ENCODE data around the gene SRCAP. TPM values are rescaled to one million over a fixed set of nuclear protein-coding genes. Genes with fewer than 3 reads are reported as not detected.

SRCAP gene
- total RNA-seq, 1 experiment from 2014 or later, result 58.5 TPM

DNA sequence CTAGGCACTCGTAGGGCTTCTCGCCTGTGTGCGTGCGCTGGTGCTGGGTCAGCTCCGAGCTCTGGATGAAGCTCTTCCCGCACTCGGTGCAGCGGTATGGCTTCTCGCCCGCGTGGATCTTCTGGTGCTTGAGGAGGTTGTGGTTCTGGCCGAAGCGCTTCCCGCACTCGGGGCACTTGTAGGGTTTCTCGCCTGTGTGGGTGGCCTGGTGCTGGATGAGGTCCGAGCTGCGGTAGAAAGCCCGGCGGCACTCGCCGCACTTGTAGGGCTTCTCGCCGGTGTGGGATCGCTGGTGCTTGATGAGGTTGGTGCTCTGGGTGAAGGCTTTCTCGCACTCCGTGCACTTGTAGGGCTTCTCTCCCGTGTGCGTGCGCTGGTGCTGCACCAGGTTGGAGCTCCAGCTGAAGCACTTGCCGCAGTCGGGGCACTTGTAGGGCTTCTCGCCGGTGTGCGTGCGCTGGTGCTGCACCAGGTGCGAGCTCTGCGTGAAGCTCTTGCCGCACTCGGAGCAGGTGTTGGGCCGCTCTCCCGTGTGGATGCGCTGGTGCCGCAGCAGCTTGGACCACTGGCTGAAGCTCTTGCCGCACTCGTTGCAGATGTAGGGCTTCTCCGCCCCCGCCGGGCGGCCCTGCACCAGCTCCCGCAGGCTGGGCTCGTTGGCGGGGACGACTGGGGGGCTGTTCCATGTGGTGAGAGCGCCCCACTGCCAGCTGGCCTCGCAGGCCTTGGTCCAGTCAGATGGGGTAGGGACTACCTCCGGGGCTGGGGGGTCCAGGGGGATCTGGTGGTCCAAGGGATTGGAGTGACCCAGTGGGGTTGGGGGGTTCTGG lies 84.5 kb downstream of the SRCAP start:
- H3K4me1 Mint-ChIP-seq, result peaks cover 24% of the 10 kb centered on the region
- ATAC-seq (no peak), DNase-seq (ENCODE audit: low spot score) (no peak)
- ChIA-PET CTCF (interaction anchor here (1.4 to 2.8 kb wide), 2 partner anchors 22 to 31 kb away, joined by 7 to 13 read pairs; no protein-coding TSS in a partner anchor), POLR2A (interaction anchor here (1.4 to 1.8 kb wide), 2 partner anchors 22 to 24 kb away, joined by 7 to 9 read pairs; no protein-coding TSS in a partner anchor)
- no peaks in the 10 kb centered on the region; the same call in 1 of the 2 replicates for H3K27me3 Mint-ChIP-seq (ENCODE audit: low read depth)
- TF ChIP-seq, protein P1, sequence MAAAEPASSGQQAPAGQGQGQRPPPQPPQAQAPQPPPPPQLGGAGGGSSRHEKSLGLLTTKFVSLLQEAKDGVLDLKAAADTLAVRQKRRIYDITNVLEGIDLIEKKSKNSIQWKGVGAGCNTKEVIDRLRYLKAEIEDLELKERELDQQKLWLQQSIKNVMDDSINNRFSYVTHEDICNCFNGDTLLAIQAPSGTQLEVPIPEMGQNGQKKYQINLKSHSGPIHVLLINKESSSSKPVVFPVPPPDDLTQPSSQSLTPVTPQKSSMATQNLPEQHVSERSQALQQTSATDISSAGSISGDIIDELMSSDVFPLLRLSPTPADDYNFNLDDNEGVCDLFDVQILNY (CRISPR knock-in tag; IDR thresholded peaks at IDR 0.05), result no peak
- TF ChIP-seq, protein P2, sequence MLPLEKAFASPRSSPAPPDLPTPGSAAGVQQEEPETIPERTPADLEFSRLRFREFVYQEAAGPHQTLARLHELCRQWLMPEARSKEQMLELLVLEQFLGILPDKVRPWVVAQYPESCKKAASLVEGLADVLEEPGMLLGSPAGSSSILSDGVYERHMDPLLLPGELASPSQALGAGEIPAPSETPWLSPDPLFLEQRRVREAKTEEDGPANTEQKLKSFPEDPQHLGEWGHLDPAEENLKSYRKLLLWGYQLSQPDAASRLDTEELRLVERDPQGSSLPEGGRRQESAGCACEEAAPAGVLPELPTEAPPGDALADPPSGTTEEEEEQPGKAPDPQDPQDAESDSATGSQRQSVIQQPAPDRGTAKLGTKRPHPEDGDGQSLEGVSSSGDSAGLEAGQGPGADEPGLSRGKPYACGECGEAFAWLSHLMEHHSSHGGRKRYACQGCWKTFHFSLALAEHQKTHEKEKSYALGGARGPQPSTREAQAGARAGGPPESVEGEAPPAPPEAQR (CRISPR knock-in tag; IDR thresholded peaks at IDR 0.05), result no peak
- TF ChIP-seq ZNF219 (CRISPR knock-in tag; IDR thresholded peaks at IDR 0.05; ENCODE audit: borderline replicate concordance) (no peak), IRF2 (CRISPR knock-in tag; IDR thresholded peaks at IDR 0.05; ENCODE audit: borderline replicate concordance, low read depth) (no peak), GABPB1 (CRISPR knock-in tag; IDR thresholded peaks at IDR 0.05) (no peak), JUN (CRISPR knock-in tag; IDR thresholded peaks at IDR 0.05) (no peak), ZNF121 (CRISPR knock-in tag; IDR thresholded peaks at IDR 0.05) (no peak), MXD4 (CRISPR knock-in tag; IDR thresholded peaks at IDR 0.05; ENCODE audit: borderline replicate concordance) (no peak), SMAD3 (CRISPR knock-in tag; IDR thresholded peaks at IDR 0.05; ENCODE audit: borderline replicate concordance) (no peak)
- TF ChIP-seq, protein P3, sequence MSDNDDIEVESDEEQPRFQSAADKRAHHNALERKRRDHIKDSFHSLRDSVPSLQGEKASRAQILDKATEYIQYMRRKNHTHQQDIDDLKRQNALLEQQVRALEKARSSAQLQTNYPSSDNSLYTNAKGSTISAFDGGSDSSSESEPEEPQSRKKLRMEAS (CRISPR knock-in tag; IDR thresholded peaks at IDR 0.05), result no peak
- TF ChIP-seq, protein P4, sequence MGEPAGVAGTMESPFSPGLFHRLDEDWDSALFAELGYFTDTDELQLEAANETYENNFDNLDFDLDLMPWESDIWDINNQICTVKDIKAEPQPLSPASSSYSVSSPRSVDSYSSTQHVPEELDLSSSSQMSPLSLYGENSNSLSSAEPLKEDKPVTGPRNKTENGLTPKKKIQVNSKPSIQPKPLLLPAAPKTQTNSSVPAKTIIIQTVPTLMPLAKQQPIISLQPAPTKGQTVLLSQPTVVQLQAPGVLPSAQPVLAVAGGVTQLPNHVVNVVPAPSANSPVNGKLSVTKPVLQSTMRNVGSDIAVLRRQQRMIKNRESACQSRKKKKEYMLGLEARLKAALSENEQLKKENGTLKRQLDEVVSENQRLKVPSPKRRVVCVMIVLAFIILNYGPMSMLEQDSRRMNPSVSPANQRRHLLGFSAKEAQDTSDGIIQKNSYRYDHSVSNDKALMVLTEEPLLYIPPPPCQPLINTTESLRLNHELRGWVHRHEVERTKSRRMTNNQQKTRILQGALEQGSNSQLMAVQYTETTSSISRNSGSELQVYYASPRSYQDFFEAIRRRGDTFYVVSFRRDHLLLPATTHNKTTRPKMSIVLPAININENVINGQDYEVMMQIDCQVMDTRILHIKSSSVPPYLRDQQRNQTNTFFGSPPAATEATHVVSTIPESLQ (CRISPR knock-in tag; IDR thresholded peaks at IDR 0.05), result no peak
- TF ChIP-seq, protein P5, sequence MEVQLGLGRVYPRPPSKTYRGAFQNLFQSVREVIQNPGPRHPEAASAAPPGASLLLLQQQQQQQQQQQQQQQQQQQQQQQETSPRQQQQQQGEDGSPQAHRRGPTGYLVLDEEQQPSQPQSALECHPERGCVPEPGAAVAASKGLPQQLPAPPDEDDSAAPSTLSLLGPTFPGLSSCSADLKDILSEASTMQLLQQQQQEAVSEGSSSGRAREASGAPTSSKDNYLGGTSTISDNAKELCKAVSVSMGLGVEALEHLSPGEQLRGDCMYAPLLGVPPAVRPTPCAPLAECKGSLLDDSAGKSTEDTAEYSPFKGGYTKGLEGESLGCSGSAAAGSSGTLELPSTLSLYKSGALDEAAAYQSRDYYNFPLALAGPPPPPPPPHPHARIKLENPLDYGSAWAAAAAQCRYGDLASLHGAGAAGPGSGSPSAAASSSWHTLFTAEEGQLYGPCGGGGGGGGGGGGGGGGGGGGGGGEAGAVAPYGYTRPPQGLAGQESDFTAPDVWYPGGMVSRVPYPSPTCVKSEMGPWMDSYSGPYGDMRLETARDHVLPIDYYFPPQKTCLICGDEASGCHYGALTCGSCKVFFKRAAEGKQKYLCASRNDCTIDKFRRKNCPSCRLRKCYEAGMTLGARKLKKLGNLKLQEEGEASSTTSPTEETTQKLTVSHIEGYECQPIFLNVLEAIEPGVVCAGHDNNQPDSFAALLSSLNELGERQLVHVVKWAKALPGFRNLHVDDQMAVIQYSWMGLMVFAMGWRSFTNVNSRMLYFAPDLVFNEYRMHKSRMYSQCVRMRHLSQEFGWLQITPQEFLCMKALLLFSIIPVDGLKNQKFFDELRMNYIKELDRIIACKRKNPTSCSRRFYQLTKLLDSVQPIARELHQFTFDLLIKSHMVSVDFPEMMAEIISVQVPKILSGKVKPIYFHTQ (CRISPR knock-in tag; IDR thresholded peaks at IDR 0.05), result no peak
- TF ChIP-seq, protein P6, sequence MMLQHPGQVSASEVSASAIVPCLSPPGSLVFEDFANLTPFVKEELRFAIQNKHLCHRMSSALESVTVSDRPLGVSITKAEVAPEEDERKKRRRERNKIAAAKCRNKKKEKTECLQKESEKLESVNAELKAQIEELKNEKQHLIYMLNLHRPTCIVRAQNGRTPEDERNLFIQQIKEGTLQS (CRISPR knock-in tag; conservative IDR thresholded peaks at IDR 0.05), result no peak
- TF ChIP-seq, protein P7, sequence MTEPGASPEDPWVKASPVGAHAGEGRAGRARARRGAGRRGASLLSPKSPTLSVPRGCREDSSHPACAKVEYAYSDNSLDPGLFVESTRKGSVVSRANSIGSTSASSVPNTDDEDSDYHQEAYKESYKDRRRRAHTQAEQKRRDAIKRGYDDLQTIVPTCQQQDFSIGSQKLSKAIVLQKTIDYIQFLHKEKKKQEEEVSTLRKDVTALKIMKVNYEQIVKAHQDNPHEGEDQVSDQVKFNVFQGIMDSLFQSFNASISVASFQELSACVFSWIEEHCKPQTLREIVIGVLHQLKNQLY (CRISPR knock-in tag; IDR thresholded peaks at IDR 0.05), result no peak
- TF ChIP-seq, protein P8, sequence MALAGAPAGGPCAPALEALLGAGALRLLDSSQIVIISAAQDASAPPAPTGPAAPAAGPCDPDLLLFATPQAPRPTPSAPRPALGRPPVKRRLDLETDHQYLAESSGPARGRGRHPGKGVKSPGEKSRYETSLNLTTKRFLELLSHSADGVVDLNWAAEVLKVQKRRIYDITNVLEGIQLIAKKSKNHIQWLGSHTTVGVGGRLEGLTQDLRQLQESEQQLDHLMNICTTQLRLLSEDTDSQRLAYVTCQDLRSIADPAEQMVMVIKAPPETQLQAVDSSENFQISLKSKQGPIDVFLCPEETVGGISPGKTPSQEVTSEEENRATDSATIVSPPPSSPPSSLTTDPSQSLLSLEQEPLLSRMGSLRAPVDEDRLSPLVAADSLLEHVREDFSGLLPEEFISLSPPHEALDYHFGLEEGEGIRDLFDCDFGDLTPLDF (CRISPR knock-in tag; IDR thresholded peaks at IDR 0.05), result no peak
- no peak overlapping the region for H3K27ac Mint-ChIP-seq
- peaks cover 14% of the 10 kb centered on the region for H3K36me3 Mint-ChIP-seq
- no peaks in the 10 kb centered on the region for H3K9me3 Mint-ChIP-seq
- no peak overlapping the region for H3K4me3 Mint-ChIP-seq

Measured in WTC11 (cell line).